DND-41 (cell line): ENCODE data around the gene ITGAX.
A peak's percentile ranks its signal among the peaks of the same experiment; 100 is the strongest.

Source experiments
- ATAC-seq: fragments of 200-7000 bp; cut with Tn5 transposase; 3 replicates; pipeline ENCODE4 v1.9.1; 2021; ENCODE audit warnings: low read depth; ENCODE audit not compliant: insufficient read depth
- DNase-seq: peaks from one replicate; pipeline ENCODE4 v3.0.0-alpha.2; 2020
- H2AFZ ChIP-seq: 2 replicates; pipeline ENCODE4 v1.6.0; 2012; ENCODE audit warnings: low read depth, low read length
- H3K27ac ChIP-seq: 2 replicates; pipeline ENCODE4 v1.5.1; 2012; ENCODE audit warnings: low read length, inconsistent platforms
- H3K27me3 ChIP-seq: fragments of 200-600 bp; sonication (generic); 2 replicates; pipeline ENCODE4 v1.6.0; 2012; ENCODE audit warnings: low read length, mild to moderate bottlenecking, inconsistent platforms; ENCODE audit not compliant: insufficient read depth, poor library complexity
- H3K36me3 ChIP-seq: 2 replicates; pipeline ENCODE4 v1.5.1; 2012; ENCODE audit warnings: low read length, inconsistent platforms; ENCODE audit not compliant: insufficient read depth
- H3K4me1 ChIP-seq: 2 replicates; pipeline ENCODE4 v1.5.1; 2012; ENCODE audit warnings: mild to moderate bottlenecking, low read length; ENCODE audit not compliant: insufficient read depth
- H3K4me2 ChIP-seq: 2 replicates; pipeline ENCODE4 v1.6.0; 2012; ENCODE audit warnings: mild to moderate bottlenecking, moderate library complexity, low read length, inconsistent platforms; ENCODE audit not compliant: insufficient read depth
- H3K4me3 ChIP-seq, 2 experiments: fragments of 200-600 bp in 1 of 2; shearing (Covaris generic) in 1 of 2; 2 replicates each; pipeline ENCODE4 v1.5.1; 2012 to 2016; ENCODE audit warnings: inconsistent platforms in 2 of 2, low read length in 2 of 2, mild to moderate bottlenecking in 2 of 2, low read depth in 1 of 2, moderate library complexity in 1 of 2
- H3K79me2 ChIP-seq: 2 replicates; pipeline ENCODE4 v1.6.0; 2012; ENCODE audit warnings: low read length, inconsistent platforms; ENCODE audit not compliant: insufficient read depth
- H3K9ac ChIP-seq: 2 replicates; pipeline ENCODE4 v1.6.0; 2012; ENCODE audit warnings: low read depth, mild to moderate bottlenecking, inconsistent platforms, low read length, moderate library complexity
- H3K9me3 ChIP-seq: 2 replicates; pipeline ENCODE4 v1.5.1; 2012; ENCODE audit warnings: low read length, moderate library complexity, mild to moderate bottlenecking, inconsistent platforms; ENCODE audit not compliant: insufficient read depth, severe bottlenecking
- H4K20me1 ChIP-seq: 2 replicates; pipeline ENCODE4 v1.6.0; 2012; ENCODE audit warnings: low read length; ENCODE audit not compliant: insufficient read depth
- EZH2 ChIP-seq: IDR thresholded peaks from 3 replicates; pipeline ENCODE4 v1.6.1; 2012; ENCODE audit warnings: borderline replicate concordance, low read depth, mild to moderate bottlenecking, moderate library complexity, low read length, inconsistent platforms; ENCODE audit not compliant: severe bottlenecking
- TF ChIP-seq, protein P1 (sequence below): IDR thresholded peaks from 2 replicates; pipeline ENCODE4 v1.5.1; 2012; ENCODE audit warnings: borderline replicate concordance, low read length, moderate library complexity, mild to moderate bottlenecking; ENCODE audit not compliant: poor library complexity, severe bottlenecking; ENCODE audit errors: extremely low read depth

ITGAX gene

GRCh38 chr16:31328322-31329052 lies 26.5 kb upstream of the ITGAX start:
- peak overlapping the region; percentile 28; the same call in 1 of the 2 replicates for H3K4me2 ChIP-seq

GRCh38 chr16:31329671-31330552 lies 25.1 kb upstream of the ITGAX start:
- Histone ChIP-seq H3K27ac (no peak overlapping the region), H3K9me3 (no peaks in the 10 kb centered on the region), H3K4me2 (no peak overlapping the region), H3K9ac (no peak overlapping the region), H3K4me1 (peaks cover 23% of the 10 kb centered on the region), H4K20me1 (no peaks in the 10 kb centered on the region), H3K79me2 (no peaks in the 10 kb centered on the region), H3K27me3 (peaks cover 19% of the 10 kb centered on the region), H2AFZ (no peak overlapping the region), H3K4me3 (no peak overlapping the region), H3K36me3 (no peaks in the 10 kb centered on the region)
- TF ChIP-seq, protein P1, sequence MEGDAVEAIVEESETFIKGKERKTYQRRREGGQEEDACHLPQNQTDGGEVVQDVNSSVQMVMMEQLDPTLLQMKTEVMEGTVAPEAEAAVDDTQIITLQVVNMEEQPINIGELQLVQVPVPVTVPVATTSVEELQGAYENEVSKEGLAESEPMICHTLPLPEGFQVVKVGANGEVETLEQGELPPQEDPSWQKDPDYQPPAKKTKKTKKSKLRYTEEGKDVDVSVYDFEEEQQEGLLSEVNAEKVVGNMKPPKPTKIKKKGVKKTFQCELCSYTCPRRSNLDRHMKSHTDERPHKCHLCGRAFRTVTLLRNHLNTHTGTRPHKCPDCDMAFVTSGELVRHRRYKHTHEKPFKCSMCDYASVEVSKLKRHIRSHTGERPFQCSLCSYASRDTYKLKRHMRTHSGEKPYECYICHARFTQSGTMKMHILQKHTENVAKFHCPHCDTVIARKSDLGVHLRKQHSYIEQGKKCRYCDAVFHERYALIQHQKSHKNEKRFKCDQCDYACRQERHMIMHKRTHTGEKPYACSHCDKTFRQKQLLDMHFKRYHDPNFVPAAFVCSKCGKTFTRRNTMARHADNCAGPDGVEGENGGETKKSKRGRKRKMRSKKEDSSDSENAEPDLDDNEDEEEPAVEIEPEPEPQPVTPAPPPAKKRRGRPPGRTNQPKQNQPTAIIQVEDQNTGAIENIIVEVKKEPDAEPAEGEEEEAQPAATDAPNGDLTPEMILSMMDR, result no peak
- no peak for TF ChIP-seq EZH2
- ATAC-seq (no peak), DNase-seq (no peak)

More at GRCh38 chr16:31328322-31329052, 26.5 kb upstream of the ITGAX start:
- TF ChIP-seq, protein P1, result no peak
- TF ChIP-seq EZH2, result no peak
- no peaks in the 10 kb centered on the region for H3K36me3 ChIP-seq
- H3K9me3 ChIP-seq, result no peaks in the 10 kb centered on the region
- DNase-seq (no peak), ATAC-seq (no peak)
- H3K4me3 ChIP-seq, result 0 out of 4 replicates have a peak overlapping the region, but pooled peaks of 1 of the 2 experiments have one; percentile 27
- H2AFZ ChIP-seq, result no peak overlapping the region
- H3K4me1 ChIP-seq, result peaks cover 23% of the 10 kb centered on the region
- H4K20me1 ChIP-seq, result no peaks in the 10 kb centered on the region
- no peaks in the 10 kb centered on the region for H3K79me2 ChIP-seq
- H3K27ac ChIP-seq, result peak overlapping the region; percentile 5; the same call in 1 of the 2 replicates
- H3K27me3 ChIP-seq, result peaks cover 12% of the 10 kb centered on the region
- no peak overlapping the region for H3K9ac ChIP-seq

- ATAC-seq (no peak), DNase-seq (no peak)
- no peak overlapping the region for H3K4me3 ChIP-seq
- no peak overlapping the region for H3K9ac ChIP-seq
- H2AFZ ChIP-seq, result peak overlapping the region; percentile 74; the same call in 1 of the 2 replicates
- H3K27ac ChIP-seq, result no peak overlapping the region
- TF ChIP-seq, protein P1, result no peak
- no peak for TF ChIP-seq EZH2
- H3K27me3 ChIP-seq, result peaks cover 20% of the 10 kb centered on the region
- H3K4me2 ChIP-seq, result peak overlapping the region; percentile 76; the same call in 1 of the 2 replicates
- H3K36me3 ChIP-seq, result no peaks in the 10 kb centered on the region
- H4K20me1 ChIP-seq, result no peaks in the 10 kb centered on the region
- H3K4me1 ChIP-seq, result peaks cover 23% of the 10 kb centered on the region
- H3K79me2 ChIP-seq, result no peaks in the 10 kb centered on the region
- no peaks in the 10 kb centered on the region for H3K9me3 ChIP-seq
Measured at GRCh38 chr16:31330553-31330890, 24.5 kb upstream of the ITGAX start.
